GM23338 (cell line): ENCODE measurements around the gene GUCD1. TPM values are rescaled to one million over a fixed set of nuclear protein-coding genes. Genes with fewer than 3 reads are reported as not detected.

Experiments
- ATAC-seq: fragments of 200-7000 bp; cut with Tn5 transposase; 3 replicates; pipeline ENCODE4 v1.9.1; 2020
- DNase-seq: peaks from one replicate; pipeline ENCODE4 v3.0.0-alpha.2; 2015; ENCODE audit warnings: low spot score
- H2AFZ ChIP-seq: fragments of 200-600 bp; sonication (generic); 2 replicates; pipeline ENCODE4 v1.8.0; 2016; ENCODE audit warnings: antibody characterized with exemption, mild to moderate bottlenecking, moderate library complexity
- H3F3A ChIP-seq: fragments of 200-600 bp; sonication (generic); replicated peaks from 2 replicates; pipeline ENCODE4 v1.8.0; 2017; ENCODE audit warnings: antibody characterized with exemption, mixed run types, low read depth
- H3K27ac ChIP-seq: fragments of 200-600 bp; sonication (generic); 2 replicates; pipeline ENCODE4 v1.6.1; 2016; ENCODE audit warnings: low read depth
- H3K27me3 ChIP-seq: fragments of 200-600 bp; sonication (generic); 2 replicates; pipeline ENCODE4 v1.8.0; 2016; ENCODE audit warnings: mild to moderate bottlenecking, mixed run types, moderate library complexity; ENCODE audit not compliant: insufficient read depth
- H3K36me3 ChIP-seq: fragments of 200-600 bp; sonication (generic); 2 replicates; pipeline ENCODE4 v1.8.0; 2016; ENCODE audit warnings: mild to moderate bottlenecking; ENCODE audit not compliant: insufficient read depth
- H3K4me1 ChIP-seq: fragments of 200-600 bp; sonication (generic); 2 replicates; pipeline ENCODE4 v1.8.0; 2016; ENCODE audit warnings: mild to moderate bottlenecking, moderate library complexity; ENCODE audit not compliant: insufficient read depth
- H3K4me2 ChIP-seq: fragments of 200-600 bp; sonication (generic); 2 replicates; pipeline ENCODE4 v1.7.1; 2017; ENCODE audit warnings: mixed run types
- H3K4me3 ChIP-seq: fragments of 200-600 bp; sonication (generic); 2 replicates; pipeline ENCODE4 v1.6.1; 2016; ENCODE audit warnings: mixed run types
- H3K79me2 ChIP-seq: fragments of 200-600 bp; sonication (generic); replicated peaks from 2 replicates; pipeline ENCODE4 v1.8.0; 2017; ENCODE audit warnings: mild to moderate bottlenecking; ENCODE audit not compliant: insufficient read depth
- H3K9me2 ChIP-seq: fragments of 200-600 bp; sonication (generic); 2 replicates; pipeline ENCODE4 v1.8.0; 2017; ENCODE audit not compliant: insufficient read depth
- H4K20me1 ChIP-seq: fragments of 200-600 bp; sonication (generic); replicated peaks from 2 replicates; pipeline ENCODE4 v1.8.0; 2017; ENCODE audit warnings: mild to moderate bottlenecking; ENCODE audit not compliant: insufficient read depth
- H3K27ac Mint-ChIP-seq: 2 replicates; pipeline ENCODE4 v1.8.0; 2020; ENCODE audit warnings: inconsistent platforms, mild to moderate bottlenecking, moderate library complexity, mixed read lengths
- H3K27me3 Mint-ChIP-seq: 3 replicates; pipeline ENCODE4 v1.8.0; 2022; ENCODE audit warnings: low read depth, mild to moderate bottlenecking, moderate library complexity, mixed read lengths, inconsistent platforms; ENCODE audit not compliant: insufficient read depth, poor library complexity
- H3K36me3 Mint-ChIP-seq: 3 replicates; pipeline ENCODE4 v1.8.0; 2021; ENCODE audit warnings: low read depth, mild to moderate bottlenecking, inconsistent platforms, moderate library complexity, mixed read lengths
- H3K4me1 Mint-ChIP-seq: 3 replicates; pipeline ENCODE4 v1.8.0; 2020; ENCODE audit warnings: mild to moderate bottlenecking, inconsistent platforms, mixed read lengths
- H3K4me3 Mint-ChIP-seq: 3 replicates; pipeline ENCODE4 v1.8.0; 2021; ENCODE audit warnings: moderate library complexity, mild to moderate bottlenecking, inconsistent platforms, mixed read lengths
- H3K9me3 Mint-ChIP-seq: 3 replicates; pipeline ENCODE4 v1.8.0; 2020; ENCODE audit warnings: moderate library complexity, mild to moderate bottlenecking, inconsistent platforms, mixed read lengths
- CREB1 ChIP-seq: fragments of 250-450 bp; sonication (Bioruptor Pico); IDR thresholded peaks from 2 replicates; pipeline ENCODE4 v1.5.0; 2020; ENCODE audit warnings: low read depth, mild to moderate bottlenecking, moderate library complexity
- CTCF ChIP-seq, 2 experiments: fragments of 200-600 bp in 1 of 2; sonication (generic) in 1 of 2; conservative IDR thresholded peaks; 2 replicates each; pipeline versions ENCODE4 v1.5.1 to v1.6.1; 2016 to 2017; ENCODE audit warnings: antibody characterized with exemption in 2 of 2, low read depth in 2 of 2, mild to moderate bottlenecking in 2 of 2, moderate library complexity in 1 of 2
- ETS1 ChIP-seq: IDR thresholded peaks from 2 replicates; pipeline ENCODE4 v1.6.1; 2016; ENCODE audit warnings: antibody characterized with exemption
- EZH2 ChIP-seq: fragments of 200-600 bp; sonication (generic); IDR thresholded peaks from one replicate; pipeline ENCODE4 v1.8.0; 2017; ENCODE audit warnings: antibody characterized with exemption, mild to moderate bottlenecking, low read depth; ENCODE audit not compliant: unreplicated experiment
- EZH2phosphoT487 ChIP-seq: fragments of 200-600 bp; sonication (generic); IDR thresholded peaks from one replicate; pipeline ENCODE4 v1.8.1; 2018; ENCODE audit warnings: antibody characterized with exemption; ENCODE audit not compliant: unreplicated experiment
- JUNB ChIP-seq: IDR thresholded peaks from one replicate; pipeline ENCODE4 v1.6.1; 2016; ENCODE audit warnings: antibody characterized with exemption; ENCODE audit not compliant: unreplicated experiment
- NANOG ChIP-seq: IDR thresholded peaks from 2 replicates; pipeline ENCODE4 v1.6.1; 2016; ENCODE audit warnings: antibody characterized with exemption, borderline replicate concordance
- POLR2AphosphoS5 ChIP-seq: IDR thresholded peaks from 2 replicates; pipeline ENCODE4 v1.6.1; 2016; ENCODE audit warnings: antibody characterized with exemption, low read depth
- REST ChIP-seq: IDR thresholded peaks from one replicate; pipeline ENCODE4 v1.6.1; 2018; ENCODE audit warnings: antibody characterized with exemption; ENCODE audit not compliant: unreplicated experiment
- STAT1 ChIP-seq: IDR thresholded peaks from one replicate; pipeline ENCODE4 v1.6.1; 2016; ENCODE audit warnings: antibody characterized with exemption; ENCODE audit not compliant: unreplicated experiment
- ZNF114 ChIP-seq: fragments of 250-450 bp; sonication (Bioruptor Pico); IDR thresholded peaks from 2 replicates; pipeline ENCODE4 v1.5.0; 2020; ENCODE audit warnings: mild to moderate bottlenecking, moderate library complexity
- ZNF331 ChIP-seq: fragments of 250-450 bp; sonication (Bioruptor Pico); IDR thresholded peaks from 2 replicates; pipeline ENCODE4 v1.5.0; 2020; ENCODE audit warnings: low read depth, mild to moderate bottlenecking, moderate library complexity
- ZNF462 ChIP-seq: fragments of 250-450 bp; sonication (Bioruptor Pico); IDR thresholded peaks from 2 replicates; pipeline ENCODE4 v1.5.0; 2020; ENCODE audit warnings: mild to moderate bottlenecking, moderate library complexity
- polyA plus RNA-seq: library from polyadenylated mRNA; unstranded; fragments of >200 nt; fragmentation: Nextera tagmentation; extraction: Ambion mirVana; gene quantifications from 2 replicates; pipeline ENCODE4 v1.2.1, GENCODE V29; 2016
- total RNA-seq: library from RNA; depleted of rRNA; stranded (reverse); fragments of >200 nt; shearing (Covaris generic); gene quantifications from 2 replicates; pipeline ENCODE4 v1.2.3, GENCODE V29; 2014

The GUCD1 gene
- total and polyA plus RNA-seq, 2 experiments from 2014 or later = 39.0 to 106 TPM

GRCh38 chr22:24588757-24589481, 34.0 kb upstream of the GUCD1 start:
- Histone ChIP-seq H2AFZ (no peak overlapping the region), H3K4me1 (0 out of 2 replicates have a peak, but pooled peaks cover 7% of the 10 kb centered on the region), H3F3A (no peaks in the 10 kb centered on the region), H3K27ac (no peak overlapping the region), H4K20me1 (no peaks in the 10 kb centered on the region), H3K4me2 (no peak overlapping the region), H3K79me2 (no peaks in the 10 kb centered on the region), H3K9me2 (no peaks in the 10 kb centered on the region), H3K36me3 (no peaks in the 10 kb centered on the region), H3K4me3 (no peak overlapping the region), H3K27me3 (no peaks in the 10 kb centered on the region)
- no peaks in the 10 kb centered on the region for H3K9me3 Mint-ChIP-seq
- ATAC-seq (no peak), DNase-seq (no peak)
- TF ChIP-seq STAT1 (no peak), EZH2 (no peak), EZH2phosphoT487 (no peak), ZNF331 (CRISPR knock-in tag) (no peak), CREB1 (no peak), REST (no peak), ZNF114 (CRISPR knock-in tag) (no peak), NANOG (no peak), ZNF462 (no peak), ETS1 (no peak), JUNB (no peak), POLR2AphosphoS5 (no peak), CTCF (conservative IDR thresholded peaks at IDR 0.05; ENCODE audit: low read depth in 2 of 2) (no peak)
- peaks cover 7% of the 10 kb centered on the region for H3K27me3 Mint-ChIP-seq
- H3K27ac Mint-ChIP-seq = no peak overlapping the region
- H3K4me3 Mint-ChIP-seq = no peak overlapping the region
- H3K36me3 Mint-ChIP-seq = no peaks in the 10 kb centered on the region
- peaks cover 9% of the 10 kb centered on the region for H3K4me1 Mint-ChIP-seq
